H1 (cell line): ENCODE data around the gene COL6A3. TPM values are rescaled to one million over a fixed set of nuclear protein-coding genes. Genes with fewer than 3 reads are reported as not detected.

Source experiments
- CTCF ChIA-PET: fragments of 300-600 bp; sonication (Branson Sonifier 250); formaldehyde crosslinking; loops from one replicate; lab custom pipeline; 2021; ENCODE audit not compliant: partially characterized antibody; lab: Charles Lee
- POLR2A ChIA-PET: fragments of 300-600 bp; sonication (Branson Sonifier 250); formaldehyde crosslinking; loops from one replicate; lab custom pipeline; 2021; ENCODE audit warnings: inconsistent platforms; ENCODE audit not compliant: partially characterized antibody; lab: Charles Lee
- DNase-seq, 2 experiments: peaks; one replicate each; pipeline versions ENCODE4 v3.0.0 to v3.0.0-alpha.2; 2010 to 2022; ENCODE audit warnings: low spot score in 2 of 2, low read depth in 1 of 2, mixed read lengths in 1 of 2
- FAIRE-seq: peaks from 2 replicates; lab custom pipeline; 2011; peaks lifted over from hg19 to GRCh38; lab: Jason Lieb, UNC
- H2AFZ ChIP-seq: 2 replicates; pipeline ENCODE4 v1.8.1; 2012; ENCODE audit warnings: low read length, inconsistent platforms
- H2AK5ac ChIP-seq: 2 replicates; pipeline ENCODE4 v1.6.1; 2013; ENCODE audit warnings: low read depth, low read length
- H2BK120ac ChIP-seq: replicated peaks from 2 replicates; pipeline ENCODE3; 2013; ENCODE audit warnings: low read depth, low read length, inconsistent platforms
- H2BK12ac ChIP-seq: 2 replicates; pipeline ENCODE4 v1.6.1; 2013; ENCODE audit warnings: low read depth, low read length
- H2BK15ac ChIP-seq: 2 replicates; pipeline ENCODE4 v1.6.1; 2013; ENCODE audit warnings: low read length
- H2BK20ac ChIP-seq: 2 replicates; pipeline ENCODE4 v1.6.1; 2013; ENCODE audit warnings: low read length
- H2BK5ac ChIP-seq: 2 replicates; pipeline ENCODE4 v1.6.1; 2013; ENCODE audit warnings: low read depth, low read length
- H3K14ac ChIP-seq: 2 replicates; pipeline ENCODE4 v1.6.1; 2013; ENCODE audit warnings: inconsistent platforms; ENCODE audit not compliant: insufficient read length
- H3K18ac ChIP-seq: 2 replicates; pipeline ENCODE4 v1.6.1; 2013; ENCODE audit warnings: low read length; ENCODE audit errors: extremely low read depth
- H3K23ac ChIP-seq: 2 replicates; pipeline ENCODE4 v1.6.1; 2013; ENCODE audit warnings: inconsistent platforms; ENCODE audit not compliant: insufficient read length
- H3K23me2 ChIP-seq: 2 replicates; pipeline ENCODE4 v1.6.1; 2013; ENCODE audit warnings: low read depth, low read length
- H3K27ac ChIP-seq: 2 replicates; pipeline ENCODE4 v1.6.1; 2011; ENCODE audit warnings: low read depth, low read length, inconsistent platforms
- H3K27me3 ChIP-seq, 4 experiments: replicated peaks in 1 of 4; 1 replicate in 1 of 4; 2 replicates in 3 of 4; pipeline versions ENCODE4 v1.6.1 to v1.8.1; 2011 to 2013; ENCODE audit warnings: low read length in 3 of 4, mild to moderate bottlenecking in 3 of 4, inconsistent platforms in 2 of 4, mixed read lengths in 2 of 4, moderate library complexity in 1 of 4; ENCODE audit not compliant: control insufficient read depth in 3 of 4, insufficient read depth in 3 of 4; ENCODE audit errors: extremely low read depth in 1 of 4
- H3K36me3 ChIP-seq, 4 experiments: 2 replicates each; pipeline versions ENCODE4 v1.6.1 to v1.8.1; 2011 to 2013; ENCODE audit warnings: mild to moderate bottlenecking in 4 of 4, low read length in 3 of 4, moderate library complexity in 2 of 4, control low read depth in 1 of 4, inconsistent platforms in 1 of 4; ENCODE audit not compliant: insufficient read depth in 4 of 4, control insufficient read depth in 2 of 4
- H3K4ac ChIP-seq: replicated peaks from 2 replicates; pipeline ENCODE3; 2013; ENCODE audit warnings: low read length, low read depth, mixed read lengths, inconsistent platforms; ENCODE audit not compliant: insufficient read length
- H3K4me1 ChIP-seq, 4 experiments: replicated peaks in 1 of 4; 1 replicate in 1 of 4; 2 replicates in 3 of 4; pipeline versions ENCODE4 v1.6.1 to v1.8.1; 2011 to 2013; ENCODE audit warnings: low read length in 3 of 4, inconsistent platforms in 2 of 4, mixed read lengths in 1 of 4; ENCODE audit not compliant: insufficient read depth in 4 of 4, control insufficient read depth in 3 of 4
- H3K4me2 ChIP-seq, 2 experiments: 2 replicates each; pipeline versions ENCODE4 v1.6.1 to v1.8.1; 2011 to 2013; ENCODE audit warnings: low read depth in 2 of 2, low read length in 2 of 2, control low read depth in 1 of 2, inconsistent platforms in 1 of 2, mild to moderate bottlenecking in 1 of 2; ENCODE audit not compliant: insufficient read depth in 1 of 2
- H3K4me3 ChIP-seq, 4 experiments: fragments of 200-600, 300-600 bp in 1 of 4; sonication (generic), shearing (Covaris generic), sonication (Bioruptor Twin) in 1 of 4; 2 replicates each; pipeline versions ENCODE4 v1.5.1 to v1.8.1; 2011 to 2016; ENCODE audit warnings: low read length in 4 of 4, low read depth in 3 of 4, control low read depth in 2 of 4, inconsistent platforms in 2 of 4, mild to moderate bottlenecking in 2 of 4, mixed read lengths in 1 of 4, moderate library complexity in 1 of 4; ENCODE audit not compliant: insufficient read depth in 2 of 4; ENCODE audit errors: extremely low read depth in 1 of 4
- H3K56ac ChIP-seq: replicated peaks from 2 replicates; pipeline ENCODE3; 2013; ENCODE audit warnings: low read depth, mild to moderate bottlenecking, mixed read lengths, low read length, inconsistent platforms; ENCODE audit not compliant: insufficient read length
- H3K79me1 ChIP-seq: 2 replicates; pipeline ENCODE4 v1.6.1; 2013; ENCODE audit warnings: low read depth, low read length, control low read depth
- H3K79me2 ChIP-seq, 2 experiments: 2 replicates each; pipeline versions ENCODE4 v1.6.1 to v1.8.1; 2012 to 2013; ENCODE audit warnings: low read length in 2 of 2, mild to moderate bottlenecking in 2 of 2, inconsistent platforms in 1 of 2; ENCODE audit not compliant: insufficient read depth in 2 of 2, control insufficient read depth in 1 of 2
- H3K9ac ChIP-seq, 4 experiments: replicated peaks in 1 of 4; 1 replicate in 1 of 4; 2 replicates in 3 of 4; pipeline versions ENCODE4 v1.6.1 to v1.8.1; 2011 to 2013; ENCODE audit warnings: low read depth in 3 of 4, low read length in 3 of 4, control low read depth in 2 of 4, mild to moderate bottlenecking in 2 of 4, moderate library complexity in 2 of 4, inconsistent platforms in 1 of 4; ENCODE audit errors: extremely low read depth in 1 of 4
- H3K9me3 ChIP-seq, 2 experiments: 2 replicates each; pipeline versions ENCODE4 v1.6.1 to v1.8.1; 2012 to 2013; ENCODE audit warnings: mild to moderate bottlenecking in 2 of 2, moderate library complexity in 2 of 2, control low read depth in 1 of 2, inconsistent platforms in 1 of 2, low read depth in 1 of 2, low read length in 1 of 2, mixed read lengths in 1 of 2; ENCODE audit not compliant: insufficient read depth in 2 of 2
- H4K20me1 ChIP-seq, 2 experiments: replicated peaks in 1 of 2; 2 replicates each; pipeline versions ENCODE3 to v1.8.1; 2011 to 2013; ENCODE audit warnings: inconsistent platforms in 2 of 2, low read length in 2 of 2, mild to moderate bottlenecking in 1 of 2; ENCODE audit not compliant: insufficient read depth in 2 of 2, control insufficient read depth in 1 of 2
- H4K5ac ChIP-seq: 2 replicates; pipeline ENCODE4 v1.6.1; 2013; ENCODE audit warnings: low read length, low read depth, mixed read lengths, inconsistent platforms; ENCODE audit not compliant: insufficient read length
- H4K8ac ChIP-seq: 2 replicates; pipeline ENCODE4 v1.8.0; 2013; ENCODE audit warnings: mild to moderate bottlenecking, moderate library complexity, low read length, inconsistent platforms; ENCODE audit not compliant: insufficient read depth; ENCODE audit errors: extremely low read depth
- H4K91ac ChIP-seq: replicated peaks from 2 replicates; pipeline ENCODE3; 2013; ENCODE audit warnings: low read length, mixed read lengths, inconsistent platforms; ENCODE audit not compliant: insufficient read length
- CHD1 ChIP-seq: IDR thresholded peaks from 2 replicates; pipeline ENCODE4 v1.6.1; 2012; ENCODE audit warnings: low read depth, low read length, improper control_type of control experiment
- JUN ChIP-seq: IDR thresholded peaks from 2 replicates; pipeline ENCODE4 v1.6.1; 2011; ENCODE audit warnings: low read depth, mild to moderate bottlenecking, improper control_type of control experiment, low read length
- NRF1 ChIP-seq: IDR thresholded peaks from 2 replicates; pipeline ENCODE4 v1.6.1; 2011; ENCODE audit warnings: mild to moderate bottlenecking, low read depth, low read length, improper control_type of control experiment
- POLR2A ChIP-seq, 2 experiments: IDR thresholded peaks; 1 replicate in 1 of 2; 2 replicates in 1 of 2; pipeline ENCODE4 v1.6.1; 2011; ENCODE audit warnings: low read depth in 2 of 2, low read length in 2 of 2, mild to moderate bottlenecking in 2 of 2; ENCODE audit errors: control extremely low read depth in 1 of 2
- POLR2AphosphoS5 ChIP-seq: IDR thresholded peaks from 2 replicates; pipeline ENCODE4 v1.6.1; 2011; ENCODE audit warnings: low read depth, low read length
- RBBP5 ChIP-seq: IDR thresholded peaks from 2 replicates; pipeline ENCODE4 v1.7.1; 2012; ENCODE audit warnings: low read depth, mild to moderate bottlenecking, inconsistent platforms, low read length, moderate library complexity, borderline replicate concordance
- RNF2 ChIP-seq: fragments of 200-900, 300-1000 bp; sonication (generic); IDR thresholded peaks from 2 replicates; pipeline ENCODE4 v1.7.1; 2016; ENCODE audit warnings: borderline replicate concordance, low read depth, mild to moderate bottlenecking, antibody characterized with exemption, low read length; ENCODE audit not compliant: poor library complexity, severe bottlenecking; ENCODE audit errors: missing control alignments
- SP1 ChIP-seq: IDR thresholded peaks from 2 replicates; pipeline ENCODE4 v1.6.1; 2011; ENCODE audit warnings: low read depth, low read length
- SRF ChIP-seq: IDR thresholded peaks from 2 replicates; pipeline ENCODE4 v1.6.1; 2011; ENCODE audit warnings: mild to moderate bottlenecking, low read depth, low read length, moderate library complexity
- TEAD4 ChIP-seq: IDR thresholded peaks from 2 replicates; pipeline ENCODE4 v1.6.1; 2012; ENCODE audit warnings: low read depth, low read length, inconsistent platforms, mixed read lengths
- YY1 ChIP-seq: IDR thresholded peaks from 2 replicates; pipeline ENCODE4 v1.6.1; 2011; ENCODE audit warnings: low read depth, mild to moderate bottlenecking, low read length
- WGBS, 2 experiments: shearing (Covaris generic) in 1 of 2; methylation state at CpG; one replicate each; pipeline versions ENCODE4 v1.1.6 to v1.1.7; 2013 to 2015; ENCODE audit warnings: low lambda C conversion rate in 2 of 2, mixed read lengths in 2 of 2, inconsistent platforms in 1 of 2, low coverage in 1 of 2, missing lambda C conversion rate in 1 of 2; ENCODE audit not compliant: insufficient replicate concordance in 2 of 2, insufficient coverage in 1 of 2, insufficient read length in 1 of 2; ENCODE audit errors: extremely low coverage in 1 of 2, missing lambda C conversion rate in 1 of 2; 5-methylcytosine and 5-hydroxymethylcytosine counted together
- polyA plus RNA-seq, 7 experiments: library from polyadenylated mRNA; depleted of rRNA in 3 of 7; stranded (reverse) in 5 of 7; unstranded in 2 of 7; fragments of >200 nt in 5 of 7; fragments of 200-250 nt in 2 of 7; gene quantifications; 1 replicate in 5 of 7; 2 replicates in 1 of 7; 4 replicates in 1 of 7; pipeline versions ENCODE4 v1.2.1 to v1.2.3, GENCODE V29; 2011 to 2013; ENCODE audit warnings: missing spikeins in 2 of 7, mixed read lengths in 2 of 7
- total RNA-seq: library from RNA; stranded (reverse); fragmentation: NEBNext Ultra II Directional; extraction: Animal tissue kit (Norgen Biotek cat#: 25700); gene quantifications from 2 replicates; pipeline ENCODE4 v1.2.1, GENCODE V29; 2021
- TF ChIP-seq, protein P1 (sequence below): IDR thresholded peaks from 2 replicates; pipeline ENCODE4 v1.6.1; 2012; ENCODE audit warnings: low read length, inconsistent platforms

Gene COL6A3
- total and polyA plus RNA-seq, 2 of the 8 experiments (the other 6 are each of a cell fraction or from before 2014, with no cell fraction given), result 1.2 to 3.4 TPM

DNA sequence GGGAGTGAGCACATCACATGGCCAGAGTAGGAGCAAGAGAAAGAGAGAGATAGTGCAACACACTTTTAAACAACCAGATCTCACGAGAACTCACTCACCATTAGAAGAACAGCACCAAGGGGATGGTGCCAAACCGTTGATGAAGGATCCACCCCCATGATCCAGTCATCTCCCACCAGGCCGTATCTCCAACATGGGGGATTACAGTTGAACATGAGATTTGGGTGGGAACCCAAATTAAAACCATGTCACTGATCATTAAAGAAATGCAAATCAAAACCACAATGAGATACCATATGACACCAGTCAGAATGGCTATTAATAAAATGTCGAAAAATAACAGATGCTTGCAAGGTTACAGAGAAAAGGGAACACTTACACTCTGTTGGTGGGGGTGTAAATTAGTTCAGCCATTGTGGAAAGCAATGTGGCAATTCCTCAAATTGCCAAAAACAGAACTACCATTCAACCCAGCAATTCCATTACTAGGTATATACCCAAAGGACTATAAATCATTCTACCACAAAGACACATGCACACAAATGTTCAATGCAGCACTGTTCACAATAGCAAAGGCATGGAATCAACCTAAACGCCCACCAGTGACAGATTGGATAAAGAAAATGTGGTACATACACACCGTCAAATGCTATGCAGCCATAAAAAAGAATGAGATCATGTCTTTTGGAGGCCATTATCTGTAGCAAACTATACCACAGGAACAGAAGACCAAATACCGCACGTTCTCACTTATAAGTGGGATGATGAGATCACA is 137.1 kb downstream of the COL6A3 start:
- H3K36me3 ChIP-seq, result no peaks in the 10 kb centered on the region
- TF ChIP-seq YY1, result no peak
- no peak for TF ChIP-seq TEAD4
- TF ChIP-seq RNF2, result no peak
- no peak for TF ChIP-seq SP1
- TF ChIP-seq, protein P1, sequence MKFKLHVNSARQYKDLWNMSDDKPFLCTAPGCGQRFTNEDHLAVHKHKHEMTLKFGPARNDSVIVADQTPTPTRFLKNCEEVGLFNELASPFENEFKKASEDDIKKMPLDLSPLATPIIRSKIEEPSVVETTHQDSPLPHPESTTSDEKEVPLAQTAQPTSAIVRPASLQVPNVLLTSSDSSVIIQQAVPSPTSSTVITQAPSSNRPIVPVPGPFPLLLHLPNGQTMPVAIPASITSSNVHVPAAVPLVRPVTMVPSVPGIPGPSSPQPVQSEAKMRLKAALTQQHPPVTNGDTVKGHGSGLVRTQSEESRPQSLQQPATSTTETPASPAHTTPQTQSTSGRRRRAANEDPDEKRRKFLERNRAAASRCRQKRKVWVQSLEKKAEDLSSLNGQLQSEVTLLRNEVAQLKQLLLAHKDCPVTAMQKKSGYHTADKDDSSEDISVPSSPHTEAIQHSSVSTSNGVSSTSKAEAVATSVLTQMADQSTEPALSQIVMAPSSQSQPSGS, result no peak
- TF ChIP-seq RBBP5, result no peak
- TF ChIP-seq CHD1, result no peak
- no peak for TF ChIP-seq POLR2A (IDR thresholded peaks at IDR 0.05; ENCODE audit: control extremely low read depth in 1 of 2, low read depth in 2 of 2, low read length in 2 of 2)
- TF ChIP-seq SRF, result no peak
- no peak for TF ChIP-seq POLR2AphosphoS5
- TF ChIP-seq NRF1, result no peak
- no peak for TF ChIP-seq JUN

More for the DNA sequence above, 137.1 kb downstream of the COL6A3 start:
- Histone ChIP-seq H3K4me1 (no peaks in the 10 kb centered on the region), H4K91ac (no peak overlapping the region), H3K4ac (no peak overlapping the region), H3K23me2 (no peaks in the 10 kb centered on the region), H3K79me1 (no peaks in the 10 kb centered on the region), H2AFZ (no peak overlapping the region), H4K20me1 (no peaks in the 10 kb centered on the region), H3K56ac (no peak overlapping the region), H3K14ac (no peak overlapping the region), H3K23ac (no peak overlapping the region), H2BK20ac (no peak overlapping the region), H3K9ac (no peak overlapping the region), H2BK12ac (no peak overlapping the region), H3K18ac (no peak overlapping the region), H2BK5ac (no peak overlapping the region), H3K79me2 (no peaks in the 10 kb centered on the region), H2AK5ac (no peak overlapping the region), H3K9me3 (no peaks in the 10 kb centered on the region), H3K4me2 (no peak overlapping the region), H2BK120ac (no peak overlapping the region), H4K8ac (no peak overlapping the region), H3K27ac (no peak overlapping the region), H2BK15ac (no peak overlapping the region), H3K27me3 (no peaks in the 10 kb centered on the region; a peak in 1 of 7 replicates), H3K4me3 (no peak overlapping the region), H4K5ac (no peak overlapping the region)
- POLR2A ChIA-PET, result no interaction called here
- CTCF ChIA-PET, result interaction anchor here (1.7 kb wide), 1 partner anchor 45 kb away, joined by 3 read pairs; no protein-coding TSS in a partner anchor
- DNase-seq, result no peak
- WGBS, 2 experiments, result 93% methylated on average over 8 of the region's 8 CpGs; no CpG with 5 or more reads in 1 of the 2 experiments
- FAIRE-seq, result no peak
